ENCODE results near the gene CTSW.
A peak's percentile ranks its signal among the peaks of the same experiment; 100 is the strongest.

CTSW gene

DNA sequence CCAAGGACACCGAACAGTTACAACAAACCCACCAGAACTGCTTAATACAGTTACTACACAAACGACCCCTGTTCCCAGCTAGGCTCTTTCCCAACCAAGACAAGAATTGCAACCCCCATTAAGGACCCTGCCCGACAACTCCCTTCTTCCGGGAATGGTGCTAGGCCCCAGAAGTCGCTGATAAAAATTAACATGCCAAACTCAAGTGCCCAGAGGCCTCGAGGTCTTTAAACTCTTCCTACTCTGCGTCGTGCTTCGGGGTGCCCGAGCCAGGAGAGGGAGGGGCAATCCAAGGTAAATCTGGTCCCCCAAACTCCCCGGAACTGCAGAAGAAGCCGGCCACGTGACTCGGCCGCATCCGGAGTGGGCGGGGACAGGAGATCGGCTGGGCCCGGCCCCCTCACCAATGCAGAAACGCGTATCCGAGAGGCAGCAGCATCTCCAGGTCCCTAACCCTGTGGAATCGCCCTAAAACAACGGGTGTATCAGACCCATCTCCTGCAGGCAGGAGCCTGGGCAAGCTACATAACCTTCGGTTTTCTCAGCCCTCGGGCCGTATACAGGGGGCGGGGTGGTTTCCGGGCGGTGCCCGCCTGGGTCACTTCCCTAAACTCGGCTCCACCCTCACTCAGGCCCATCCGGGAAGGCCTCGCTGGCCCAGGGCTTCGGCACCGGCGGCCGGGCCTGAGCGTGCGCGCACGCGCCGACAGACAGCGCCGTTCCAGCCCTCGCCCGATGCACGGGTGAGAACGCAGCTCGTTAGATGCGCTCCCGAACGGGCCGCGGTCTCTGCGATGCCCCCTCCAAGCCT, 22.7 kb upstream of the CTSW start:
- DNase-seq, result peak; percentile 74

DNA sequence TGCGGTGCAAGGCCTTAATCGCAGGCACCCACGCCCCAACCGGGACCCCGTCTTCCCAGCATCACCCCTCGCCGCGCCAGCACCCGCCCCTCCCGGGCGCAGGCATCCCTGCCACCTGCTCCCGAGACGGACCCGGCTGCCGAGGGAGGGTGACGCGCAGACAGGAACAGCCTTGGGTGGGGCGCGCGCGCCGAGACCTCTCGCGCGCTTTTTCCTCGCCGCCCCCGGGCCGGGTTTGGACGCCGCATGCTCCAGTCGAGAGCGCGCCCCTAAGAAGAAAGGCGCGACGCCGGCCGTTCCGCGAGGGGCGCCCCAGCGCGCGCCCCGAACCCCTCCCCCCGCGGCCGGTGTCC, 22.2 kb upstream of the CTSW start:
- DNase-seq, result peak; percentile 56

DNA sequence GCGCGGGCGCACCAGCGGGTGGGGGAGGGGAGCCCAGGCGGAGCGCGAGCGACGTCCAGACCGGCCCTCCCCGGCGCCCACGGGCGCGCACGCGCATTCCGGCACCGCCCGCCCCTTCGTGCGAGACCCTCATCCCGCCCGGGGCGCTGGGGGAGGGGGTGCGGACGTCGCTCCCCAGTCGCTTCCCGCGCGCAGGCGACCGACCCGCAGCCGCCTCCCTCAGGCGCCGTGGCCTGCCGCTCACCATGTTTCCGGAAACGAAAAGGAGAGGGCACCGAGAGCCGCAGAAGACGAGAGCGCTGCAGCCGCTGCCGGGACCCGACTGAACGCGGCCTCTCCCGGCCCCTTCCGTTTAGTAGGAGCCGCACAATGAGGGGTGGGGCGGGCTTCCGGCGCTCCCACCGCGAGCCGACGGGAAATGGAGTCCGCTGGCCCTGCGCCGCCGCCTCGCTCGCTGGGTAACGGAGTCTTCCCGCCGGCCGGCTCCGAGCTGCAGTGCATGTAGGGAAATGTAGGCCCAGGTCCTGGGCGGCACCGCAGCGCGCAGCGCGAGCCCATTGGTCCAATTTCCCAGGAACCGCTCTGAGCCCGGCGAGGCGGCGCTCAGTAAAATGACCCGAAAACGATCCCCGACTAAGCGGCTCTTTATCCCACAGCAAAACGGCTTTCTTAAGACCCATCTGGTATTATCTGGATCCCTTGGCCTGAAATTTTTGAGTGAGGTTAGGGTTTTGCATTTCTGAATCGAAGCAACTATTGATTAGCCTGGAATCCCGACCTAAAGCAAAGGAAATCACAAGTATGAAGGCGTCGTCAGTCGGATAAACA, 21.6 kb upstream of the CTSW start, which contains the start of gene CFL1:
Gene CFL1, minus strand, starts transcription at position 328 of the 828 bp plus-strand sequence. Its CDS starts 81 bp downstream, at position 247.
- DNase-seq, result peak; percentile 95

DNA sequence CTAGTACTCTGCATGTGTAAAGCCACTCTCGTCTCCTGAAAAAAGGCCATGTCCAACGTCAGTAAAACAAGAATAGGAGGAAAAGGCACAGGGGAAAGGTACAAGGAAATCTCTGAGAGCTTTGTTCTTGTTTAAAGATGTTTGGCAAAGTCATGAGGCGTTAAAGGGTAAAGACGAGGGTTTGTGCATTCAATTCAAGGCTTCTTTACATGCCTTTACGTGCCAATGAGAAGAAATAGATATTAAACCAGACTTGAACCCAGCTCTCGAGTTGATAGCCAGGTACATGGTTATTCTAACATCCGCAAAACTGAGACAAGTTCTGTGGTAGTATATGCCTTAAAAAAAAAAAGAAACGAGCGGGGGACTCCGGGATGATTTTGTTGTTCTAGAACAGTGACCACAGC, 21.0 kb upstream of the CTSW start:
- DNase-seq, result no peak

DNA sequence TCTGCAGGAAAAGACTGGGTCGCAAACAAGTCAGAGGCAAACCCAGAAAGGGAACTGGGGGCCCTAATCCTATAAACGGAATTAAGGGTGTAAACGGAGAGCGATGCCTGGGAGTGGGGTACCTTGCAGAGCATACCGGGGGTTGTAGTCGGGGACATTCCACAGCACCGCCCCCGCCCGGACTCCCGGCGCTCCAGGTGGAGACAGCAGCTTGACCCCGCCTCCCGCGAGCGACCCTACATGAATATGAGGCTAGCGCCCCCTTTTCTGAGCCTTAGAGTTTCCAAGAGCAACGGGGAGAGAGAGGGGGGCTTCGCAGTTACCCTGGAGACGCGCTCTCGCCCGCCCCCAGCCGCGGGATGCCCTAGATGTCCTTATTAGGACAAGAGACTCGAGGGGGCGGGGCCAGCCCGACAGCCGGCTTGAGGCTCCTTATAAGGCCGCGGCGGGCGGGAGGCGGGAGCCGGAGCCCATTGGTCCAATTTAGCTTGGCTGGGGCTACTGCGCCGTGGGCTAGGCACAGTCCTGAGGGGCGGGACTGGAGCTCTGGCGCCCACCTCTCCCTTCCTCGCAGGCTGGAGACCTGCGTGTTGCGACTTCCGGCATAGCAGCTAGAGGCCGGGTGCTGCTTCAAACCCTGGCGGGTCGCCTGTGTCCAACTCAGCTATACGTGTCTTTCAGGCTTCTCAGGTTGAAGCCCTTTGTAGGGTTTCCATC, 20.4 kb upstream of the CTSW start:
- peak; percentile 96 for DNase-seq

DNA sequence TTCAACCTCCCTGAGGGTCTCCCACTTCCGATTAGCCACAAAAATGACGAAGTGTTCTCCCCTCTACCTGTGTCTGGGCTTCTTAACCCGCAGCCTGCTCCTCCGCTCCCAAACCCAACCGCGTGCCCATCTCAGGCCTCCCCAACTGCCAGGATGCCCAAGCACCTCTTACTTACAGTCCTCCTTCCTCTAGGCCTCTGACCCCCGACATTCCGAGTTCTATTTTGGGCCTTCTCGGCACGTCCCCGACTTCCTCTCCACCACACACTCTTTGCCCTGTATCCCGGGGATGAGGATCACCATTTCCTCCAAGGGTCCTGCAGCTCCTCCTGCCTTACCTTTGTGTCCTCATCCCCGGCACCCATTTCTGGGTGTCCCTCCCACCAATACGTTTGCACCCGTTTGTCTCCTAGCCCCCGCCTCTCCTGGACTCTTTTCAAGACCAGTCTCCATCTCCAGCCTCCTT, 19.8 kb upstream of the CTSW start:
- DNase-seq, result no peak

DNA sequence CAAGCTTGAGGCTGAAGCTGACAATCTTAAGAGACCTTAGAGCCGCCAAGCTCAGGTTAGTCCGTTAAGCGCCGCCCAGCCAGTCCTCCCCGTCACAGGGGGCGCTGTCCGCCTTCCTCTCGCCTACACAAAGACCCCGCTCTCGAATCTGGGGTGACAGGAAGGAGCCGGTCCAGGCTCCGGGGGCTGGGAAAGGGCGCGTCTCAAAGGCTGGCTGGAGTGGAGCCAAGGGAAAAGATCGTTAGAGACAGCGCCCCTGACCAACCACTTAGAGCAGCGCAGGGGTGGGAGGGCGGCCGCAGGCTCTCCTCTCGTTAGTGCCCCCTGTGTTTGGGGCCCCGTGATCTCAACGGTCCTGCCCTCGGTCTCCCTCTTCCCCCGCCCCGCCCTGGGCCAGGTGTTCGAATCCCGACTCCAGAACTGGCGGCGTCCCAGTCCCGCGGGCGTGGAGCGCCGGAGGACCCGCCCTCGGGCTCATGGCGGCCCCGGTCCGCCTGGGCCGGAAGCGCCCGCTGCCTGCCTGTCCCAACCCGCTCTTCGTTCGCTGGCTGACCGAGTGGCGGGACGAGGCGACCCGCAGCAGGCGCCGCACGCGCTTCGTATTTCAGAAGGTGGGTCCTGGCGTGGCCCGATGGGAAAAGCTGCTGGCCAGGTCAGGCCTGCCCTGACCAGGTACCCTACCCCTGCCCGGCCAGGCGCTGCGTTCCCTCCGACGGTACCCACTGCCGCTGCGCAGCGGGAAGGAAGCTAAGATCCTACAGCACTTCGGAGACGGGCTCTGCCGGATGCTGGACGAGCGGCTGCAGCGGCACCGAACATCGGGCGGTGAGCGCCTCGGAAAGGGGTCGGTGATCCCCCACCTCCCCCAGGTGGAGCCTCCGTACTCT, 19.1 kb upstream of the CTSW start, which contains the start of gene MUS81:
Gene MUS81, plus strand, starts transcription at position 156 of the 887 bp plus-strand sequence. Its CDS starts 321 bp downstream, at position 477.
- peak; percentile 93 for DNase-seq

DNA sequence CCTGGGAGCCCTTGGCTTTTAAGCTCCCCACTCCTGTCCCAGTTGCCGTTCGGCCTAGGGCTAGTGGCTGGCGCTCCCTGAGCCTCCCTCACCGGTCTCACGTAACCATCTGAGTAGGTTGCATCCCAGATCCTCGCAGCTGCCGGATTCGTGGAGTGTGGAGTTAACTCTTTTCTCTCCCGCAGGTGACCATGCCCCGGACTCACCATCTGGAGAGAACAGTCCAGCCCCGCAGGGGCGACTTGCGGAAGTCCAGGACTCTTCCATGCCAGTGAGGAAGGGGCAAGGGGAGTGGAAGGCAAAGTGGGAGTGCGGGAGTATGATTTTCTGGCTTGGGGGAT, 18.5 kb upstream of the CTSW start:
- no peak for DNase-seq

DNA sequence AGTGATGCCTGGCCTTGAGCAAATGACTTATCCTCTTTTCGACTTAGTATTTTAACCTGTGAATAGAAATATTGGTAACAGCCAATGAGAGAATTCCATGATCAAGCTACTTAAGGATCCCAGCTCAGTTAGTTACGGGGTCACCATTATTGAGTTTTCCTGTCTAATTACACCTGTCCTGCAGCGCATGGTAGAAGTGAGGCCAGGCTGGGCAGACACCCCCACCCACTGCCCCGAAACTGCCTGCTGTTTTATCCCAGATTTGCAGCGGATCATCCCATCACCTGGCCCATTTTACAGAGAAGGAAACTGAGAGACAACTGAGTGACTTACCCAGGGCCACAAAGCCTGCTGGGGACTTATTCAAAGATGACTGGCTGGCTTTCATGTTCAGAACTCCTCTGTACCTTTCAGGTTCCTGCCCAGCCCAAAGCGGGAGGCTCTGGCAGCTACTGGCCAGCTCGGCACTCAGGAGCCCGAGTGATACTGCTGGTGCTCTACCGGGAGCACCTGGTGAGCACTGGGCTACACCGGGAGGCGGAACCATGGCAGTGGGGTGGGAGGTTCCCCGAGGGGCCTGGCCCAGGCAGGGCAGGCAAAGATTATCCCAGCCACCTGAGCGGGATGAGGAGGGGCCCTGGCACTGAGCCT, 18.0 kb upstream of the CTSW start:
- DNase-seq, result no peak

DNA sequence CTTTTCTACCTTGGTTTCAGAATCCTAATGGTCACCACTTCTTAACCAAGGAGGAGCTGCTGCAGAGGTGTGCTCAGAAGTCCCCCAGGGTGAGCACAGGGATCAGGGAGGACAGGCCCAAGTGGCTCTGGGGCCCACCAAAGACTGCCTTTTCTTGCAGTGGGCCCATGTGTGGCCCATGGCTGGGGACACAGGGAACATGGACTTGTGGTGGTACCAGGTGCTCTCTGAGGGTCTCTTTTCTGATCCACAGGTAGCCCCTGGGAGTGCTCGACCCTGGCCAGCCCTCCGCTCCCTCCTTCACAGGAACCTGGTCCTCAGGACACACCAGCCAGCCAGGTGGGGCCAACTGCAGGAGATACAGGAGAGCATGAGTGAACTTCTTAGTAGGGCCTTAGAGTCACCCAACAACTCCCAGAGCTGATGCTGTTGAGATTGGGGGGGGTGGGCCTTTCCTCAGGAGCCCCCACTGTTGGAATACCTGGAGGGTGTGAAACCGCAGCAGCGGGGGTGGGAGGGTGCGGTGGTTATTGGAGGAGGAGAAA, 17.4 kb upstream of the CTSW start:
- DNase-seq, result no peak

DNA sequence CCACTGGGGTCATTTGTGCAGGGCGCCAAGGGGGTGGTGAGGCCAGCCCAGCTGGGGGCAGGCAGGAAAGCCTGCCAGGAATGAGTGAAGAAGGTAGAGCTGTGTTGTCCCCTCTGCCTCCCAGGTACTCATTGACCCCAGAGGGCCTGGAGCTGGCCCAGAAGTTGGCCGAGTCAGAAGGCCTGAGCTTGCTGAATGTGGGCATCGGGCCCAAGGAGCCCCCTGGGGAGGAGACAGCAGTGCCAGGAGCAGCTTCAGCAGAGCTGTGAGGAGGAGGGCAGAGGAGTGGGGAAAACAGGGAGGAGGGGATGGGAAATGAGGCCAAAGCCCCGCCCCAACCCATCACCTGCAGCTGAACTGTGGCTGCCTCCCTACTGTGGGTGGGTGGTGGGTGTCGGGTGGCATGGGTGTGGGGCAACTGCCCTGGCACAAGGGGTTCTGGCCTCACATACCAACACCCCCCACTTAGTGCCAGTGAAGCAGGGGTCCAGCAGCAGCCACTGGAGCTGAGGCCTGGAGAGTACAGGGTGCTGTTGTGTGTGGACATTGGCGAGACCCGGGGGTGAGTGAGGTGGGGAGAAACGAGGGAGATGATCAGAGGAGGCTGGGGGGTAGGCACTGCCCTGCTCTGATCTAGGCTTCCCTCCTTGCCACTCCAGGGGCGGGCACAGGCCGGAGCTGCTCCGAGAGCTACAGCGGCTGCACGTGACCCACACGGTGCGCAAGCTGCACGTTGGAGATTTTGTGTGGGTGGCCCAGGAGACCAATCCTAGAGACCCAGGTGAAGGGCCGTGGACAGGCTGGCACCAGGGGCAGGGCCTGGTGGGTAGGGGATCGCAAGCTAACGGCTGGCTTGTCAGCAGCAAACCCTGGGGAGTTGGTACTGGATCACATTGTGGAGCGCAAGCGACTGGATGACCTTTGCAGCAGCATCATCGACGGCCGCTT, 16.4 kb upstream of the CTSW start:
- DNase-seq, result no peak

DNA sequence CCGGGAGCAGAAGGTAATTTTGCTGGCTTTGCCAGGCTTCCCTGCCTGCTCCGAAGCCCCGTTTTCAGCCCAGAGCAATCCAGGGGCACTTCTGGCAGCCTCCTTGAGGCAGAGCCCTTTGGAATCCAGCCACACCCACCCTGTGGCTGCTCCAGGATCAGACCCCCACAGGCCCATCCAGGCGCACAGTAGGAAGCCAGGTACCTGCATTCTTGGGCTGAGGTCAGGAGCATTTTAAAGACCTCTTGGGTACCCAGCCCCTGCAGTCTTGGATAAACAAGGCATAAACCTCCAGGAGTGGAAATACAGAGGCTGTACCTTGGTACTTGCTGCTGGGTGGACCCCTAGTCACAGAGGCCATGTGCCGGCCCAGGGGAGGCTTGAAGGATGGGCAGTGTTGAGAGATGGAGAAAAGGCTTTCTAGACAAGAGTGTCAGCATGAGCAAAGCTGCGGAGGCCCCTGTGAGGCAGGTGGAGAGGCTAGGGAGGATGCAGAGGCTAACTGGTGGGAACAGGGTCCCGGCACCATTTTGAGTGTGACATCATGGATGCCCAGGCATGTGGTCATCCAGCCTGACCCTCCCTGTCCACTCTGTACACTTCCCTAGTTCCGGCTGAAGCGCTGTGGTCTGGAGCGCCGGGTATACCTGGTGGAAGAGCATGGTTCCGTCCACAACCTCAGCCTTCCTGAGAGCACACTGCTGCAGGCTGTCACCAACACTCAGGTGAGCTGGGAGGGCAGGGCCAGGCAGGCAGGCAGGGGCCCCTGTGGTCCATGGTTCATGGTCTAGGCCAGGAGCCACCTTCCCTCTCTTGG, 15.5 kb upstream of the CTSW start:
- DNase-seq, result no peak

DNA sequence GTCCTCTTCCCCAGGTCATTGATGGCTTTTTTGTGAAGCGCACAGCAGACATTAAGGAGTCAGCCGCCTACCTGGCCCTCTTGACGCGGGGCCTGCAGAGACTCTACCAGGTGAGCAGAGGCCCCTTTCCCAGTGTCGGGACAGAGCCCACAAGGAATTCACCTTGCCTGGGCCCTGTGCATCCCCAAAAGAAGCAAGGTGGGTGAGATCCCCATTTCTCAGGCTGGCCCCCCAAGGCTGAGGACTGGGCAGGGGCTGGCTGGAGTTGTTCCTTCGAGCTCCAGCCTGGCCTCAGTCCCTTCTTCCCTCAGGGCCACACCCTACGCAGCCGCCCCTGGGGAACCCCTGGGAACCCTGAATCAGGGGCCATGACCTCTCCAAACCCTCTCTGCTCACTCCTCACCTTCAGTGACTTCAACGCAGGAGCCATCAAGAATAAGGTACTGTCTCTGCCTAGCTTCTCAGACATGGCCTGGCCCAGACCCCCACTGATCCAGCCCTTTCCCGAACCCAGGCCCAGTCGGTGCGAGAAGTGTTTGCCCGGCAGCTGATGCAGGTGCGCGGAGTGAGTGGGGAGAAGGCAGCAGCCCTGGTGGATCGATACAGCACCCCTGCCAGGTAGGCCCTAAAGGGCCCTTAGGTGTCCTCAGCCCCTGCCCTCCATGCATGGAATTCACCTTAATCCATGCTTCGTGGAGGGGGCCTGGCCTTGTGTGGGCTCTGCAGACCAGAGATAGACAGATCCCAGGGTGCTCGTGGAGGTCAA, 14.7 kb upstream of the CTSW start:
- no peak for DNase-seq

DNA sequence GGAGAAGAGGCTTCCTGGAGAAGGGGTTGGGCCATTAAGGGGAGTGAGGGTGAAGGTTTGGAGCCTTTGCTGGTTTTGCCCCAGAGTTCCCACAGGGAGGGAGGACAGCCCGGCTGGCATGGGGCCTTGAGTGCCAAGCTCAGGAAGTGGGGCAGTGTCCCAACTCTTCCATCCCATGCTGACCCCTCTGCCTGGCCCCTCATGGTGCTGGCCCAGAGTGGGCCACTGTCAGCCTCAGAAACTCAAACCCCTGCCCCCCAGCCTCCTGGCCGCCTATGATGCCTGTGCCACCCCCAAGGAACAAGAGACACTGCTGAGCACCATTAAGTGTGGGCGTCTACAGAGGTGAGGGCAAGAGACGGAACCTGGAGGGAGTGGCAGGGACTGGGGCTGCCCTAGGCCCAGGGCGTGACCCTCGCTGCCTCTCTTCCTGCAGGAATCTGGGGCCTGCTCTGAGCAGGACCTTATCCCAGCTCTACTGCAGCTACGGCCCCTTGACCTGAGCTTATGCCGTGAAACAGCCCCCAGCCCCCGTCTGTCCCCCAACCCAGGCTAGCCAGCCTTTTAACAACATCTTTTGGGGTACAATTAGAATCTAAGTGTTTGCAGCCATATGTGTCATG, 14.0 kb upstream of the CTSW start:
- no peak for DNase-seq

DNA sequence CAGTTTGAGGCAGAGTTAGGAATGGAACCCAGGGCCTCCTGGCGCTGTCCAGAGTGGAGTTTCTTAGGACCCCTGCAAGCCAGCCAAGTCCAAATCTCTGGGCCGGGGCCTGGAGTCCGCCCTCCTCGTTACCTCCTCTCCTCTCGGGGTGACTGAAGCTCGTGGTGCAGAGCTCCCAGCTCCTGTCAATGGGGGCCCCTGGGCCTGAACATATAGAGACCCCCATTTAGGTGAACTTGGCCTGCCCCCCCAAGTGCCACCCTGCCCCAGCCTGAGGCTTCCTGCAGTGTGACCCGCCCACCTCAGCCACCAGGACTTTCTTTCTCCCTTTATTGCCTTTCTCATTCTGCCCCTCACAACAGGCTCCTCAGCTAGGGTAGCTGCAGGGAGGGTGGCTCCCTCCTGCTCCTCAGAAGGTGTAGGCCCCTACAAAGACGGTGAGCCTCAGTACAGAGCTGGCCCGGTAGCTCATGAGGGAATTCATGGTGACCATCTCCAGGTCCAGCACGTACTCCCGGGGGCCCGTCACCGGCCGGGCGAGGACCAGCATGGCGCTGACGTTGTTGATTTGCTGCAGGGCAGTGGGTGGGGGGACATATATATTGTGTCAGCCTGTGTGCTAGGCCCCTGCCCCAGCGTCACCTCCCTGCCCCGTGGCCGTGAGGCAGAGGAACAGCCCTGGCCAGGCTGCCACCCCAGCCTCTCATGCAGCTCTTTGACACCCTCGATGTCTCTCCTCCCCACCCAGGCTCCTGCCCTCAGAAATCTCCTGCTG, 12.9 kb upstream of the CTSW start:
- no peak for DNase-seq

DNA sequence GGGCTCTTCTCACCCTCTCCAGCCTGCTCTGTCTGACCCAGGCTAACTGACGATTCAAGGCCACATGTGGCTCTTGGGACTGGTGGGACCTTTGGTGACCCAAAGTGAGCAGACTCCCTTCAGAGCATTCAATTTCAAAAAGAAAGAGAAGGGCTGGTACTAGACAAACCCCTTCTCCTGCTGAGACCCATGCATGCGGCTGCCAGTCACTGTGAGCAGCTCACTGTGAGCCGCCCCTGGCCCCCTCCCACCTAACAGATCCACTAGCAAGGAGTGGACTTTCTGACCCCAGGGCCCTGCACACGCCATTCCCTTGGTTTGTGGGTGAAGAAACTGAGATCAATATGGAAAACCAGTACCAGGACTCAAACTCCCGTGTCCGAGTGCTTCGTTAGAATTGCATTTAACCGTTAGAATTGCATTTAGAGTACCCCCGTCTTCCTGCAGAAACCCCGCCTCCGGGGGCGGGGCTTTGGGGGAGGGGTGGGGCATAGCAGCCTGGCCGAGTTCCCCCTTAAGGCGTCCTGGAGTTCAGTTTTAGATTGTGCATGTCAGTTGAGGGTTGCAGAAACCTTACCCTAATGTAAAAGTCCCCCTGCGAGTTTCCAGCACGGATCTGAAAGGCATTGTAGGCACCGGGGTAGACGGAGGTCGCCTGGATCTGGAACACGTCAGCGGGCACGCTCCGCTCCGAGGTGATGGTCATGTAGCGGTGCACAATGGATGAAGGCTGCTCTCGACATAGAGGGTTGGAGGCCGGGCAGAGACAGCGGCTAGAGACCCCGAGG, 12.2 kb upstream of the CTSW start:
- no peak for DNase-seq
